Measurements from ENCODE around the gene TLCD5.

- TF ChIP-seq, protein P1, sequence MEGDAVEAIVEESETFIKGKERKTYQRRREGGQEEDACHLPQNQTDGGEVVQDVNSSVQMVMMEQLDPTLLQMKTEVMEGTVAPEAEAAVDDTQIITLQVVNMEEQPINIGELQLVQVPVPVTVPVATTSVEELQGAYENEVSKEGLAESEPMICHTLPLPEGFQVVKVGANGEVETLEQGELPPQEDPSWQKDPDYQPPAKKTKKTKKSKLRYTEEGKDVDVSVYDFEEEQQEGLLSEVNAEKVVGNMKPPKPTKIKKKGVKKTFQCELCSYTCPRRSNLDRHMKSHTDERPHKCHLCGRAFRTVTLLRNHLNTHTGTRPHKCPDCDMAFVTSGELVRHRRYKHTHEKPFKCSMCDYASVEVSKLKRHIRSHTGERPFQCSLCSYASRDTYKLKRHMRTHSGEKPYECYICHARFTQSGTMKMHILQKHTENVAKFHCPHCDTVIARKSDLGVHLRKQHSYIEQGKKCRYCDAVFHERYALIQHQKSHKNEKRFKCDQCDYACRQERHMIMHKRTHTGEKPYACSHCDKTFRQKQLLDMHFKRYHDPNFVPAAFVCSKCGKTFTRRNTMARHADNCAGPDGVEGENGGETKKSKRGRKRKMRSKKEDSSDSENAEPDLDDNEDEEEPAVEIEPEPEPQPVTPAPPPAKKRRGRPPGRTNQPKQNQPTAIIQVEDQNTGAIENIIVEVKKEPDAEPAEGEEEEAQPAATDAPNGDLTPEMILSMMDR (IDR thresholded peaks at IDR 0.05): no peak
- no peak for TF ChIP-seq POLR2A (IDR thresholded peaks at IDR 0.05)
These were observed 4.5 kb downstream of the TLCD5 start for GRCh38 chr11:120329556-120329955.
